Gastrocnemius medialis (tissue), 4 donors: ENCODE results near the gene FBN2.

Experiments used
- CTCF ChIP-seq, 5 experiments: fragments of 450-650 bp in 3 of 5; fragments of 200-600 bp in 2 of 5; sonication (generic) in 2 of 5; IDR thresholded peaks in 4 of 5; conservative IDR thresholded peaks in 1 of 5; 1 replicate in 4 of 5; 2 replicates in 1 of 5; pipeline ENCODE4 v1.5.1; 2016 to 2019; ENCODE audit warnings: antibody characterized with exemption in 5 of 5, mild to moderate bottlenecking in 3 of 5, moderate library complexity in 3 of 5
- POLR2A ChIP-seq, 2 donors: fragments of 450-650 bp; IDR thresholded peaks; one replicate each; pipeline ENCODE4 v1.6.1; 2017; ENCODE audit warnings: antibody characterized with exemption in 2 of 2, mild to moderate bottlenecking in 2 of 2, moderate library complexity in 2 of 2

- TF ChIP-seq CTCF (IDR thresholded peaks at IDR 0.05 in 4 of 5, conservative IDR thresholded peaks at IDR 0.05 in 1 of 5) (no peak), POLR2A (IDR thresholded peaks at IDR 0.05) (no peak)
Observed at GRCh38 chr5:128470663-128471062, 67.4 kb downstream of the FBN2 start.
